AG20443 (cell line): Measurements from ENCODE around the gene IL17D.
"Not testable (repeated sequence)": the region's sequence is repeated elsewhere in the genome, so short reads cannot be mapped to it uniquely, and the experiment has no call there.

Source experiments
- DNase-seq: peaks from one replicate; pipeline ENCODE4 v3.0.0; 2012; ENCODE audit warnings: low spot score, mixed read lengths

The IL17D gene

GRCh38 chr13:20719783-20720182 is 16.3 kb downstream of the IL17D start:
- DNase-seq = no peak

GRCh38 chr13:20720499-20720898 is 17.0 kb downstream of the IL17D start:
- no peak for DNase-seq

GRCh38 chr13:20721058-20721453 is 17.6 kb downstream of the IL17D start:
- DNase-seq = no peak

- DNase-seq = peak; percentile 61
Measured at GRCh38 chr13:20721454-20722357, 18.2 kb downstream of the IL17D start.

GRCh38 chr13:20727856-20728255 is 24.4 kb downstream of the IL17D start:
- DNase-seq = no peak

GRCh38 chr13:20728579-20729311 is 25.2 kb downstream of the IL17D start:
- no peak for DNase-seq

GRCh38 chr13:20729633-20730585 is 26.4 kb downstream of the IL17D start:
- DNase-seq = no peak

- DNase-seq = no peak
Measured at GRCh38 chr13:20738616-20739015, 35.1 kb downstream of the IL17D start.

GRCh38 chr13:20740021-20740420 is 36.5 kb downstream of the IL17D start:
- DNase-seq = no peak

- not testable (repeated sequence) for DNase-seq
Measured at GRCh38 chr13:20743830-20744404, 40.4 kb downstream of the IL17D start.

GRCh38 chr13:20749377-20749776 is 45.9 kb downstream of the IL17D start:
- DNase-seq = no peak

- DNase-seq = no peak
Measured at GRCh38 chr13:20754009-20754408, 50.5 kb downstream of the IL17D start.

- DNase-seq = no peak
Measured at GRCh38 chr13:20760872-20761271, 57.4 kb downstream of the IL17D start.

GRCh38 chr13:20767309-20767943 is 63.9 kb downstream of the IL17D start:
- no peak for DNase-seq

GRCh38 chr13:20769091-20769490 is 65.6 kb downstream of the IL17D start:
- DNase-seq = no peak

- no peak for DNase-seq
Measured at GRCh38 chr13:20769834-20770233, 66.3 kb downstream of the IL17D start.
